SU-DHL-6 (cell line): Measurements from ENCODE around the gene AMZ2.
"Not testable (repeated sequence)": the region's sequence is repeated elsewhere in the genome, so short reads cannot be mapped to it uniquely, and the experiment has no call there.

Experiments
- CTCF ChIP-seq: fragments of 200-600 bp; sonication (generic); IDR thresholded peaks from one replicate; pipeline ENCODE4 v1.5.1; 2017; ENCODE audit warnings: antibody characterized with exemption, mild to moderate bottlenecking, low read length, moderate library complexity; ENCODE audit not compliant: insufficient read depth, poor library complexity, severe bottlenecking
- EZH2phosphoT487 ChIP-seq: fragments of 200-600 bp; sonication (generic), shearing (Covaris generic); conservative IDR thresholded peaks from 2 replicates; pipeline ENCODE4 v1.6.1; 2018; ENCODE audit warnings: mild to moderate bottlenecking, antibody characterized with exemption, low read length, moderate library complexity, mixed read lengths

GRCh38 chr17:68201418-68201771, 46.4 kb upstream of the AMZ2 start:
- not testable (repeated sequence) for TF ChIP-seq CTCF, EZH2phosphoT487
